ENCODE results near the gene IL1RAP. TPM values are rescaled to one million over a fixed set of nuclear protein-coding genes. Genes with fewer than 3 reads are reported as not detected.

Gene IL1RAP
- total and polyA plus RNA-seq, 2 donors (not counting 3 experiments of a cell fraction or from before 2014, with no cell fraction given), result 4.3 to 9.2 TPM

DNA sequence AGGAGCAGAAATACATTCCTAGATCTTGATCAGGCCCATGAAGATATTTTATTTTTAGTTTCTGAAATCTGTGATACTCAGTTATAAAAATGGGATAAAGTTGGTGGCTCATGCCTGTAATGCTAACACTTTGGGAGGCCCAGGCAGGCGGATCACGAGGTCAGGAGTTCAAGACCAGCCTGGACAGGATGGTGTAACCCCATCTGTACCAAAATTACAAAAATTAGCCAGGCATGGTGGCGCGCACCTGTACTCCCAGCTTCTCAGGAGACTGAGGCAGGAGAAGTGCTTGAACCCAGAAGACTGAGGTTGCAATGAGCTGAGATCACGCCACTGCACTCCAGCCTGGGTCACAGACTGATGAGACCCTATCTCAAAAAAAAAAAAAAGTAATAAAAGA is 105.5 kb downstream of the IL1RAP start:
- H4K20me1 ChIP-seq (replicated peaks; ENCODE audit: control insufficient read depth, extremely low read depth, insufficient read depth, low read length), result no peaks in the 10 kb centered on the region
- no peak overlapping the region for H3K9ac ChIP-seq (replicated peaks; ENCODE audit: extremely low read depth, insufficient read depth, low read length)
- H3K4me3 ChIP-seq (replicated peaks in 1 of 3; ENCODE audit: insufficient read depth in 1 of 3, low read depth in 1 of 3, low read length in 3 of 3), result no peak overlapping the region
- no peak for TF ChIP-seq FOS (IDR thresholded peaks at IDR 0.05; ENCODE audit: borderline replicate concordance, insufficient read depth, low read length)
- H3K9me3 ChIP-seq (replicated peaks; ENCODE audit: control insufficient read depth, insufficient read depth, low read length), result no peaks in the 10 kb centered on the region
- dilution Hi-C loops (cut with MboI; ENCODE audit: extremely low pct_ligation_motif_present, low sequenced_read_pairs) (no loop called here), intact Hi-C loops (cut with micrococcal nuclease) (no loop called here)
- H3K9me1 ChIP-seq (replicated peaks; ENCODE audit: control insufficient read depth, extremely low read depth, insufficient read depth, low read length), result no peaks in the 10 kb centered on the region
- H3K4me1 ChIP-seq (ENCODE audit: control insufficient read depth, extremely low read depth, insufficient read depth, low read length), result peaks cover 7% of the 10 kb centered on the region
- no TSS peak for BruUV-seq (replicated peaks)
- no peak for DNase-seq (ENCODE audit: low read depth, low spot score)
- no peaks in the 10 kb centered on the region for H3K27me3 ChIP-seq (ENCODE audit: control insufficient read depth in 2 of 2, insufficient read depth in 2 of 2, low read length in 2 of 2)
- no peak overlapping the region for H3K27ac ChIP-seq (ENCODE audit: insufficient read depth, low read depth, low read length)
- no peaks in the 10 kb centered on the region for H3K36me3 ChIP-seq (ENCODE audit: control insufficient read depth in 2 of 2, extremely low read depth in 1 of 2, insufficient read depth in 2 of 2, low read length in 2 of 2)
- FAIRE-seq, result no peak
- CTCF ChIA-PET, result interaction anchor here (1.1 to 1.7 kb wide), 3 partner anchors 10 to 86 kb away, joined by 4 to 7 read pairs (median 4); no protein-coding TSS in a partner anchor
- no peak overlapping the region for H2AFZ ChIP-seq (ENCODE audit: low read depth, low read length)
- POLR2A ChIA-PET, result no interaction called here
- no peaks in the 10 kb centered on the region for H3K79me2 ChIP-seq (ENCODE audit: control insufficient read depth, insufficient read depth, low read length)
- H3K4me2 ChIP-seq (ENCODE audit: insufficient read depth, low read length), result no peak overlapping the region

DNA sequence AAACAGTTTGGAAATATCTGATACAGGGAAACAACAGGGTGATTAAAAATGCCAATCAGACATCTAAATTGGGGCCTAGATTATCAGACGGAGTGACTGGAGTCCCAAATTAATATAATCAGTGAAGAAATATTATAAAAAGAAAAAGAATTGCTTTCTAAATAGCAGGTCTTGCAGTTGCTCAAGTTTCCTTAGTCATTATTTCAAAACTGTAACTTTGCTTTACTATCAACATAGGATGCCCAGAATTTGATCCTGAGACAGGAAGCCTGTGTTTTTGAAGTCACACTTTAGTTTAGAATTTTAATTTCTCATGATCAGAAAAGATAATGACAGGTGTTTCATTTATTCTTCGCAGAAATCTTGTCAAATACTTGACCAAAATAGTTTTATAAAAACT is 105.9 kb downstream of the IL1RAP start:
- no peaks in the 10 kb centered on the region for H3K9me1 ChIP-seq (replicated peaks; ENCODE audit: control insufficient read depth, extremely low read depth, insufficient read depth, low read length)
- CTCF ChIA-PET, result no interaction called here
- dilution Hi-C loops (cut with MboI; ENCODE audit: extremely low pct_ligation_motif_present, low sequenced_read_pairs), result no loop called here
- no peaks in the 10 kb centered on the region for H3K9me3 ChIP-seq (replicated peaks; ENCODE audit: control insufficient read depth, insufficient read depth, low read length)
- FAIRE-seq (no peak), DNase-seq (ENCODE audit: low read depth, low spot score) (no peak)
- H3K4me3 ChIP-seq (replicated peaks in 1 of 3; ENCODE audit: insufficient read depth in 1 of 3, low read depth in 1 of 3, low read length in 3 of 3), result no peak overlapping the region
- H3K27ac ChIP-seq (ENCODE audit: insufficient read depth, low read depth, low read length), result no peak overlapping the region
- BruUV-seq (replicated peaks), result no TSS peak
- no peaks in the 10 kb centered on the region for H3K36me3 ChIP-seq (ENCODE audit: control insufficient read depth in 2 of 2, extremely low read depth in 1 of 2, insufficient read depth in 2 of 2, low read length in 2 of 2)
- H4K20me1 ChIP-seq (replicated peaks; ENCODE audit: control insufficient read depth, extremely low read depth, insufficient read depth, low read length), result no peaks in the 10 kb centered on the region
- no peaks in the 10 kb centered on the region for H3K79me2 ChIP-seq (ENCODE audit: control insufficient read depth, insufficient read depth, low read length)
- POLR2A ChIA-PET, result no interaction called here
- no peak overlapping the region for H3K4me2 ChIP-seq (ENCODE audit: insufficient read depth, low read length)
- H3K9ac ChIP-seq (replicated peaks; ENCODE audit: extremely low read depth, insufficient read depth, low read length), result no peak overlapping the region
- H3K27me3 ChIP-seq (ENCODE audit: control insufficient read depth in 2 of 2, insufficient read depth in 2 of 2, low read length in 2 of 2), result no peaks in the 10 kb centered on the region
- TF ChIP-seq FOS (IDR thresholded peaks at IDR 0.05; ENCODE audit: borderline replicate concordance, insufficient read depth, low read length), result no peak
- no peak for TF ChIP-seq MAX (IDR thresholded peaks at IDR 0.05; ENCODE audit: insufficient read depth, insufficient read length)
- TF ChIP-seq POLR2AphosphoS5 (IDR thresholded peaks at IDR 0.05; ENCODE audit: insufficient read depth, low read depth, low read length), result no peak
- TF ChIP-seq MYC (IDR thresholded peaks at IDR 0.05; ENCODE audit: low read depth, low read length), result no peak
- TF ChIP-seq CTCF (IDR thresholded peaks at IDR 0.05; ENCODE audit: extremely low read depth in 1 of 2, insufficient read depth in 1 of 2, low read depth in 1 of 2, low read length in 2 of 2), result no peak
- TF ChIP-seq JUN (IDR thresholded peaks at IDR 0.05; ENCODE audit: borderline replicate concordance, insufficient read depth, insufficient read length, low read depth), result no peak
- no peak for TF ChIP-seq EZH2 (IDR thresholded peaks at IDR 0.05; ENCODE audit: borderline replicate concordance, low read depth, low read length, severe bottlenecking)
- TF ChIP-seq POLR2A (IDR thresholded peaks at IDR 0.05; ENCODE audit: low read depth, low read length), result no peak
- no peak for TF ChIP-seq GATA2 (IDR thresholded peaks at IDR 0.05; ENCODE audit: insufficient read depth, insufficient read length, low read depth, low read length)
- intact Hi-C loops (cut with micrococcal nuclease), result no loop called here
- H2AFZ ChIP-seq (ENCODE audit: low read depth, low read length), result no peak overlapping the region
- peaks cover 7% of the 10 kb centered on the region for H3K4me1 ChIP-seq (ENCODE audit: control insufficient read depth, extremely low read depth, insufficient read depth, low read length)

All from endothelial cell of umbilical vein (primary cell).